Measurements from ENCODE around the gene PLCH2.

DNA sequence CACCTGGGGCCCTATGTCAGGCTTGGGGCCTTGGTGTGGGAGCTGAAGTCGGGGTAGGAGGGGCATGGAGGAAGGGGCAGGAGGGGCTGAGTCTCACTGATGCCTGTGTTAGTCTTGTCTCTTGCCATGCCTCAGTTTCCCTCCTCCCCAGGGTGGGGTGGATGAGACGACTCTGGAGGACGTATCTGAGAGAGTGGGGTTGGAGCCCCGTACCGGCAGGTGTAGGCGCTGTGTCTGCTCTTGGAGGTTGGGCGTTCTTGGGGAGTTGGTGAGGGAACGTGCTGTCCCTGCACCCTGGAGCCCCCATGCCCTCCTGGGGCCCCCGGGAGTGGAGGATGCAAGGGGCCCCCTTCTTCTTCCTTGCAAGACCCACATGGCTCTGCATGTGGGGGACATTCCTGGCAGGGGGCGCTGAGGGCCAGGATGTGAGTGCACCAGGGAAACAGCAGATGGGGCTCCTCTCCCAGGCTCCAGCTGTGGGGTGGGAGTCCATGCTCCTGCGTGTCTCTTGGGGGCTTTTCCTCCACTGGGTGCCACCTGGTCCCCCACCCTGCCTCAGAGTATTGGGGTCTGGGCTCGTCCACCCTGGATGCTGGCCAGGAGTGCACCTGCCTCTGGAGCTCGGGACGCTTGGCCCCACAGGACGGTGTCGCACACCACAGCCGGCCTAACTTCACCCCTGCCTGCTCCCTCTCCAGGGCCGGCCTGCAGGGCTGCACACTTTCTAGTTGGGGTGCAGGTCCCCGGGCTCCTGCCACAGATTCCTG lies 78.7 kb downstream of the PLCH2 start:
- TF ChIP-seq ELF1 (IDR thresholded peaks at IDR 0.05) (no peak), YY1 (IDR thresholded peaks at IDR 0.05; ENCODE audit: low read depth) (no peak), CTCF (IDR thresholded peaks at IDR 0.05) (peak; percentile 30)
